Vagina (tissue), 2 donors: ENCODE results near the gene DCANP1. TPM values are rescaled to one million over a fixed set of nuclear protein-coding genes. Genes with fewer than 3 reads are reported as not detected.

Experiments
- DNase-seq, 2 donors: peaks; one replicate each; pipeline ENCODE4 v3.0.0-alpha.2; 2017; ENCODE audit errors: extremely low spot score in 2 of 2
- H3K27ac ChIP-seq: fragments of 200-600 bp; sonication (generic); one replicate; pipeline ENCODE4 v1.5.1; 2019
- H3K27me3 ChIP-seq: fragments of 200-600 bp; sonication (generic); one replicate; pipeline ENCODE4 v1.5.1; 2019
- H3K36me3 ChIP-seq, 2 donors: fragments of 200-600 bp; sonication (generic); one replicate each; pipeline ENCODE4 v1.5.1; 2017 to 2019
- H3K4me1 ChIP-seq: fragments of 200-600 bp; sonication (generic); one replicate; pipeline ENCODE4 v1.5.1; 2019
- H3K4me3 ChIP-seq, 2 donors: fragments of 200-600 bp; sonication (generic); 1 replicate in 1 of 2; 2 replicates in 1 of 2; pipeline ENCODE4 v1.5.1; 2016 to 2019
- H3K9me3 ChIP-seq: fragments of 200-600 bp; sonication (generic); one replicate; pipeline ENCODE4 v1.5.1; 2019
- POLR2A ChIP-seq, 2 donors: fragments of 450-650 bp; IDR thresholded peaks; one replicate each; pipeline ENCODE4 v1.6.1; 2017; ENCODE audit warnings: antibody characterized with exemption in 2 of 2, mild to moderate bottlenecking in 2 of 2, moderate library complexity in 2 of 2
- POLR2AphosphoS5 ChIP-seq, 2 donors: sonication (generic); formaldehyde crosslinking; IDR thresholded peaks; one replicate each; pipeline ENCODE4 v1.9.0; 2017; ENCODE audit warnings: antibody characterized with exemption in 2 of 2, mild to moderate bottlenecking in 2 of 2, low read depth in 1 of 2; ENCODE audit not compliant: insufficient read depth in 1 of 2
- intact Hi-C: fragments of 100-400 bp; cut with DNase I; formaldehyde crosslinking; loops from one replicate; pipeline ENCODE4 v1.15.1; 2023
- total RNA-seq: library from RNA; depleted of rRNA; stranded (reverse); fragments of >200 nt; gene quantifications from one replicate; pipeline ENCODE4 v1.2.3, GENCODE V29; 2016
- TF ChIP-seq, protein P1 (sequence below), 3 experiments: fragments of 450-650 bp in 2 of 3; fragments of 200-600 bp in 1 of 3; sonication (generic) in 1 of 3; IDR thresholded peaks; one replicate each; pipeline ENCODE4 v1.5.1; 2017 to 2019; ENCODE audit warnings: antibody characterized with exemption in 3 of 3, mild to moderate bottlenecking in 2 of 3, moderate library complexity in 2 of 3

DCANP1 gene
- total RNA-seq, 1 donor from 2014 or later: not detected

DNA sequence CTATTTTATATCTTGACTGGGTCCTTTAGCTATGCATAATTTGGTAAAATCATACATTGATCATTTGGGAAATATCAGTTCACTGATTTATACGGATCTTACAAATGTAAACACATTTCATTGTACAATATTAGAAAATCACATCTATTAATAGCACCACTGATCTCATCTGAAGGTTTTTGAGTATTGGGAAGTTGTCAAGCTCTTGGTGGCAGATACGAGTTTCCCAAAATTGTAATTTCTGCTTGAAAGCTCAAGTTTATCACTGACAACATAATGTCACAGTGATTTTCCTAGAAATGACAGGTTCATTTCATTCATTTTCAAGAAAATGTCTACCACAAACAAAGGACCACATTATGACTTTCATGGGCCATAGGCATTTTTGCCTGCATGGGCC, 45.1 kb downstream of the DCANP1 start:
- H3K9me3 ChIP-seq: no peaks in the 10 kb centered on the region
- intact Hi-C loops: no loop called here
- H3K4me3 ChIP-seq: no peak overlapping the region
- no peaks in the 10 kb centered on the region for H3K36me3 ChIP-seq
- peaks cover 21% of the 10 kb centered on the region for H3K4me1 ChIP-seq
- H3K27ac ChIP-seq: no peak overlapping the region
- no peak for TF ChIP-seq POLR2AphosphoS5 (IDR thresholded peaks at IDR 0.05; ENCODE audit: insufficient read depth in 1 of 2, low read depth in 1 of 2)
- H3K27me3 ChIP-seq: no peaks in the 10 kb centered on the region
- no peak for DNase-seq

DNA sequence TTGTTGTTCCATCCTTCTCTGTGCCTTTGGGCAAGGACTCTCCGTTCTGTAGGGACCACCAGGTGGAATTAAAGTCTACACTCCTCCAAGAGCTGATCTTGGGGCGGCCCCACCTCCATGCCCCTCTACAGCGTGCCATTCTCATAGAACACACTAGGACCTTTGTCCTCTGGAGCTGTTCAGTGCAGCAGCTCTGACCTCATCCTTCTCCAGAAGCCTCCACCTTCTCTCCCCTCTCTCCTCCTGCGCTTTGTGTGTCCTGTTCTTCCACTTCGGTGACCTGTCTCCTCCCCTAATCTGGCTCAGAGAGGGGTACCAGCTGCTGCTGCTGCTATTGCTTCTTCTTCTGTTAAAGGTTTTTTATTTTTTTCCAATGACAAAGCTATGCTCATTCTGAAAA, 46.3 kb downstream of the DCANP1 start:
- Histone ChIP-seq H3K27ac (no peak overlapping the region), H3K9me3 (no peaks in the 10 kb centered on the region), H3K36me3 (no peaks in the 10 kb centered on the region), H3K27me3 (no peaks in the 10 kb centered on the region), H3K4me1 (peaks cover 32% of the 10 kb centered on the region), H3K4me3 (no peak overlapping the region)
- DNase-seq: no peak
- TF ChIP-seq POLR2A (IDR thresholded peaks at IDR 0.05): no peak
- TF ChIP-seq, protein P1, sequence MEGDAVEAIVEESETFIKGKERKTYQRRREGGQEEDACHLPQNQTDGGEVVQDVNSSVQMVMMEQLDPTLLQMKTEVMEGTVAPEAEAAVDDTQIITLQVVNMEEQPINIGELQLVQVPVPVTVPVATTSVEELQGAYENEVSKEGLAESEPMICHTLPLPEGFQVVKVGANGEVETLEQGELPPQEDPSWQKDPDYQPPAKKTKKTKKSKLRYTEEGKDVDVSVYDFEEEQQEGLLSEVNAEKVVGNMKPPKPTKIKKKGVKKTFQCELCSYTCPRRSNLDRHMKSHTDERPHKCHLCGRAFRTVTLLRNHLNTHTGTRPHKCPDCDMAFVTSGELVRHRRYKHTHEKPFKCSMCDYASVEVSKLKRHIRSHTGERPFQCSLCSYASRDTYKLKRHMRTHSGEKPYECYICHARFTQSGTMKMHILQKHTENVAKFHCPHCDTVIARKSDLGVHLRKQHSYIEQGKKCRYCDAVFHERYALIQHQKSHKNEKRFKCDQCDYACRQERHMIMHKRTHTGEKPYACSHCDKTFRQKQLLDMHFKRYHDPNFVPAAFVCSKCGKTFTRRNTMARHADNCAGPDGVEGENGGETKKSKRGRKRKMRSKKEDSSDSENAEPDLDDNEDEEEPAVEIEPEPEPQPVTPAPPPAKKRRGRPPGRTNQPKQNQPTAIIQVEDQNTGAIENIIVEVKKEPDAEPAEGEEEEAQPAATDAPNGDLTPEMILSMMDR (IDR thresholded peaks at IDR 0.05): no peak
- no peak for TF ChIP-seq POLR2AphosphoS5 (IDR thresholded peaks at IDR 0.05; ENCODE audit: insufficient read depth in 1 of 2, low read depth in 1 of 2)
- intact Hi-C loops: no loop called here

DNA sequence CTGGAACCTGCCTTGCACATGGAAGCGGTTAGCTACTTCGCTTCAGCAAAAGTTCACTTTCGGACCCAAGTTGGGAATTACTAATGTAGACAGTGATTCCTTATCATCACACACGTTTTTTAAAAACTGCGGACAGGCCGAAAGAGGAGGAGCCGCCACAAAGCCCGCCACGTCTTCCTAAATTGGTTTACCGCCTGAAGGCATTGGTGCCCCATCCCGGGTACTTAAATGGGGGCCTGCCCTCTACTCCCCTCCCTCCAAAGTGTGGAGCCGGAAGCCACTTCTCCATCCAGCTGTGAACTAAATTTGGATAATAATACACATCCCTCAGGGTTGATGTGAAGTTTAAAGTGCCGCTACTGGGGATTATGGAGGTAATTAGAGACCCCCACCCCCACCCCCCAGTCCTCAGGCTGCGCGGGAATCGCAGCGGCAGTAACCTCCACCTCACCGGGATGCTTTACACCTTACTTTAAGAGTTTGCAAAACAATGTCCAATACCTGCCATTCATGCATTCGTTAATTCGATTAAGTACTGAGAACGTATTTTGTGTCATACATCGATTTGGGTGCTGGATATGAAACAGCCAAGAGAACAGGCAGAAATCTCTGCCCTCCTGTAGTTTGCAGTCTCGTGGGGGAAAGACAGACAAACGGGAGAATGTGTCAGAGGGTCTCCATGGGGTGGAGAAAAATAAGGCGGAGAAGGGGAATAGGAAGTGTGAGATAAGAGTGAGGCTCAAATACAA, 47.2 kb downstream of the DCANP1 start:
- no peak for DNase-seq
- intact Hi-C loops: no loop called here
- no peaks in the 10 kb centered on the region for H3K27me3 ChIP-seq
- H3K4me3 ChIP-seq: peak overlapping the region; percentile 65 to 90
- no peaks in the 10 kb centered on the region for H3K36me3 ChIP-seq
- H3K9me3 ChIP-seq: no peaks in the 10 kb centered on the region
- H3K4me1 ChIP-seq: peaks cover 41% of the 10 kb centered on the region
- TF ChIP-seq, protein P1 (IDR thresholded peaks at IDR 0.05): no peak
- TF ChIP-seq POLR2AphosphoS5 (IDR thresholded peaks at IDR 0.05; ENCODE audit: insufficient read depth in 1 of 2, low read depth in 1 of 2): no peak
- no peak for TF ChIP-seq POLR2A (IDR thresholded peaks at IDR 0.05)
- no peak overlapping the region for H3K27ac ChIP-seq

DNA sequence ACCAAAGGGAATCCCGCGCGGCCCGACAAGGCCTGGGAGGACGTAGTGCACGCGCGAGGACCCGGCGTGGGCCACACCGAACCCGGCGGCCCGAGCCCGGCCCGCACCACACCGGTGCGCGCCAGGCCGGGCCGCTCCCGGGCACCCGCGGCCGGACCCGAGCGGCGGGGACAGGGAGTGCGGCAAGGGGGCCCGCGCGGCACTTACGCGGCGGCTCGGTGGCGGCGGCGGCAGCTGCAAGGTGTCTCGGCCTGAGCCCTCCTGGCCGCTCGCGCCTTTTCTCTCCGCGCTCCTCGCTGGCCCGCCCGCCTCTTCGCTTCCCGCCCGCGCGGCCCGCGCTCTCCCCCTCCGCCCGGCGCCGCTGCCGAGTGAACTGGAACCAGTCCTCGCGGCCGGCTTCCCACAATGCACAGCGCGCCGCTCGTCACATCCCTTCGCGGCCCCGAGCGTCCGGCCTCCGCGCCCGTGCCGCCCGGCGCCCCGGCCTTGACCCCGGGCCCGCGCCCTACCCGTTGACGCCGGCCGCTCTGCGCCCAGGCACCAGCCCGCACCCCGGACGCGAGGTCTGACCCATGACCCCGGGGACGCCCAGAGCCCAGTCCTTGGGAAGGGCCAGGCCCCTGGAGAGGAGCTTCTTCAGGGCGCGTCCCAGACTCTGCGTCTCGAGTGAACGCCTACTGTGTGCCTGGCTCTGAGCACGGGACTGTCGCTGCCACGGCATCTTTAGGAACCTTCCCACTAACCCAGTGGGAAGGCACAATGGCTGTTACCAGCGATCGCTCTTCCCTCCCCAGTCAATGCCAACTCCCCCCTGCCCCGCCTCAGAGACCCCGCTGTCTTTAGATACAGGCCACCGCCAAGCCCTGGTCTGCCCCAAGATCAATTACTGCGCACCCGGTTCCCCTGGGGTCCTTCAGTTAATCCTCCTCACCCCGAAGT, 48.0 kb downstream of the DCANP1 start, which contains the start of gene MACROH2A1:
Gene MACROH2A1 (minus strand): TSS at position 377 of the 939 bp plus-strand sequence. CDS start 10,138 bp downstream, outside the sequence.
- DNase-seq: no peak
- Histone ChIP-seq H3K36me3 (no peaks in the 10 kb centered on the region), H3K27me3 (no peaks in the 10 kb centered on the region), H3K9me3 (no peaks in the 10 kb centered on the region), H3K4me3 (peak within 1 kb of the TSS; percentile 65 to 90), H3K27ac (peak within 1 kb of the TSS; percentile 82), H3K4me1 (peaks cover 50% of the 10 kb centered on the region)
- intact Hi-C loops: no loop called here
- TF ChIP-seq, protein P1 (IDR thresholded peaks at IDR 0.05): no peak
- TF ChIP-seq POLR2AphosphoS5 (IDR thresholded peaks at IDR 0.05; ENCODE audit: insufficient read depth in 1 of 2, low read depth in 1 of 2): peak in 1 of 2 donors; percentile 46
- peak in 1 of 2 donors; percentile 73 for TF ChIP-seq POLR2A (IDR thresholded peaks at IDR 0.05)

DNA sequence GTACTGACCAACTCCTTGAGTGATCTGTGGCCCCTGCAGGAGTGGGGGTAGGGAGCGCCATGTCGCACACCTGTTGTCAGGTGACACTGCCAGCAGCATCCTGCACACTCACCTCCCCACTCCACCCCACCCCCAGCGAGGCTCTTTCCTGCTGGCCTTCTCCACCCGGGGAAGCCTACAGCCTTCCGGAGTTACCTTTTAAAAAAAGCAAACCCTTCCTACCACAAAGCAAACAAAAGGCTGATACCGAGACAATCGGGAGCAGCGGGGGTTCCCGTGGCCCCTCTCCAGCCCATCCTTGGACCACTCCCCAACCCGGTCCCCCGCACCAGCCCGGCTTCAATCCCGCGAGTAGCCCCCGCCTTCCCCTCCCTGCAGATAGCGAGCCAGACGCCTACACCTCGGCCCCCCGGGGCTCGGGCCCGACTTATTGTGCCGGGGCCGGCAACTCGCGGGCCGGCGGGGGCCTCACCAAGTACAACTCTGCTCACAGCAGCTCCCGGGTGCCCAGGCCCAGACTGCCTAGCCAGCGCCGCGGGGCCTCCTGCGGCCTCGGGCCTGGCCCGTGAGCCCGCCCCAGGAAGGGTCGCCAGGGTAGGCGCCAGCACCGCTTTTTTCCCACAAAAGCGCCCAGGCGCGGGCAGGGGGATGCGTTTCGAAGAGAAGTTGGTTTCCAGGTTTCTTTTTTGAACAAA, 48.8 kb downstream of the DCANP1 start:
- H3K27ac ChIP-seq: peak overlapping the region; percentile 82
- no peaks in the 10 kb centered on the region for H3K27me3 ChIP-seq
- H3K9me3 ChIP-seq: no peaks in the 10 kb centered on the region
- H3K4me3 ChIP-seq: peak overlapping the region; percentile 65 to 90
- peaks cover 58% of the 10 kb centered on the region for H3K4me1 ChIP-seq
- TF ChIP-seq POLR2A (IDR thresholded peaks at IDR 0.05) (no peak), POLR2AphosphoS5 (IDR thresholded peaks at IDR 0.05; ENCODE audit: insufficient read depth in 1 of 2, low read depth in 1 of 2) (peak in 1 of 2 donors; percentile 8)
- TF ChIP-seq, protein P1 (IDR thresholded peaks at IDR 0.05): no peak
- intact Hi-C loops: no loop called here
- DNase-seq: no peak
- H3K36me3 ChIP-seq: no peaks in the 10 kb centered on the region
